GM19043 (cell line): ENCODE data around the gene PANX2.

Experiments
- ATAC-seq: cut with Tn5 transposase; IDR thresholded peaks from one replicate; pipeline ENCODE4 v1.9.1; 2021; ENCODE audit warnings: low read depth; ENCODE audit not compliant: unreplicated experiment

Gene PANX2

GRCh38 chr22:50169774-50170341 is 673 bp upstream of the PANX2 start:
- ATAC-seq: no peak

- ATAC-seq: no peak
Measured at GRCh38 chr22:50171319-50171964, 911 bp downstream of the PANX2 start.

- ATAC-seq: no peak
Measured at GRCh38 chr22:50171965-50172421, 1.5 kb downstream of the PANX2 start.

GRCh38 chr22:50173311-50173982 is 2.9 kb downstream of the PANX2 start:
- ATAC-seq: no peak

- no peak for ATAC-seq
Measured at GRCh38 chr22:50173983-50174355, 3.4 kb downstream of the PANX2 start.

DNA sequence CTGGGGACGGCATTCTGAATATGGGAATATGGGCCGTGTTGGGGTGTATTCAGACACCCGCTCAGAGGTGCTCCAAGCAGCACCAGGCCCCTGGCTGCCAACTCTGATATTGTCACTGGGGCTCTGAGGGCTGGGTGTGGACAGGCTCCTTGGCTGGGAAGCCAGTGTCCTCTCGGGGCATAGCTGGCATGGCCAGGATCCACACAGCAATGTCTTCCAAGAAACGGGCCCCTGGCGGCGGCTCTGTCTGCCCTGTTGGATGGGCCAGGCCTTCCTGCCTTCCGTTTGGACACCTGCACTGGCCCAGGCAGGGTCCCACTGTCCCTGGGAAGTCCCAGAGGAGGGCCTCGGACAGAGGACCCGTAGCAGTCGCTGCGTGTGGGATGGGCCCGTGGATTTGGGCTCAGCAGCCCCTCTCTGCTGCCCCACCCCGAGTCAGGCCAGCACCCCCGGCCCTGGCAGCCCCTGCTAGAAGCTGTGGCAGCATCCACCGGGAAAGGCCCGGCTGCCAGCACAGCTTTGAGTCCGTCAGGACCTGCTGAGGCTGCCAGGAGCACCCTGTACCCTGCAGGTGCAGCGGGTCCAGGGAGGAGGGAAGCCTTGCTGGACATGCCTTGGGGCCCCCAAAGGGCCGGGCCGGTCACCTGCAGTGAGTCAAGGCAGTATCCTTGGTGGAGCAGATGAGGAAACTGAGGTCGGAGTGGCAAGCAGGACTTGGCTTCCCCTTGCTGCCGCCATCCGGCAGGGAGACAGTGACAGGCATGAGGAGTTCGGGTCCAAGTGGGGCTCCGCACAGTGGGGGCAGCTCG is 4.1 kb downstream of the PANX2 start:
- ATAC-seq: no peak

DNA sequence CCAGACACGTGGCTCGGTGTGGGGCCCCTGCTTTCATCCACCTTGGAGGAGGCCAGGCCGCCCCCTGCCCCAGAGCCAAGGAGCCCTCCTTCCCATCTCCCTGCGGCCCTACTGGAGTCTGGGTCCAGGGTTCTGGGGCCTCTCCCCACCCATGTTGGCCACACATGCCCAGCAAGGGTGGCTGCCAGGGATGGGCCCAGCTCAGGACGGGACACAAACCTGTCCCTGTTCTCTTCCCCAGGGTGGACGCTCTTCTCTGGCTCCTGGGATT is 4.6 kb downstream of the PANX2 start:
- ATAC-seq: no peak

DNA sequence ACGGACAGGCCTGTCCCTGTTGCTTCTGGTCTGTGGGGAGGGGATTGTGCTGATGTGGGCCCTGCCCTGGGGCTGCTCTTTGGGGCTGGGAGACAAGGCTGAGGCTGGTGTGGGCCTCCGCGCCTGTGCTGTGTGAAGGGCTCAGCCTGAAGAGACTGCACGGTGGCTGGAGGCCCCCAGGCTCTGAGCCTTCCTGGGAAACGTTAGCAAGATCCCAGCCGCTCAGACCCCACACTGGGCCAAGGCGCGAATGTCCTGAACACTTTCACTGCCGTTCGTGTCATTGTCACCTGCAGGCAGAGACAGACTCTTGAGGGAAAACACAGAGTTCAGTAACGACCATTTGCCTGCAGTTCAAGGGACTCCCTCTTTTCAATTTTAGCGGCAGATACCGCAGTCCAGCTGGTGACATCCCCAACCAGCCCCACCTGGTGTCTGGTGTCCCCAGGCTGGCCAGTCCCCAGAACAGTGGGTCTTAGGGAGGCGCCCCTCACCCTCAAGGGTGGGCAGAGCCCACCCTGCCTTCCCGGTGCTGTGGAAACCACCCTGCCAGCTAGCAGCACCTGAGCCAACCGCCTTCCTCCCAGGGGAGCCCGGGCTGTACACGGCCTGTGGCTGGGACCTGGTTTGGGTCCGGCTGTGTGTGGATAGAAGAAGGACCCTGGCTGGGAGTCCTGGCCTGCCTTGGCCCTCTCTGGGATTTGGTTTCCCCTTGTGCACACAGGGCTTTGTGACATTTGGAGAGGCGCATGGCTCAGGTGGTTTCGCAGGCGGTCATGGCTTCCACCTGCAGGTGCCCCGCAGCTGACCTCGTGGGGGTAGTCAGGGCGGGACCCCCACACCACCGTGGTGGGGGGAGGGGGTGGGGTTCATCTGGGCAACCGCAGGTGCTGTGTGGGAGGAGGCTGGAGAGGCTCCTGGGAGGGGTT is 5.7 kb downstream of the PANX2 start:
- ATAC-seq: no peak

DNA sequence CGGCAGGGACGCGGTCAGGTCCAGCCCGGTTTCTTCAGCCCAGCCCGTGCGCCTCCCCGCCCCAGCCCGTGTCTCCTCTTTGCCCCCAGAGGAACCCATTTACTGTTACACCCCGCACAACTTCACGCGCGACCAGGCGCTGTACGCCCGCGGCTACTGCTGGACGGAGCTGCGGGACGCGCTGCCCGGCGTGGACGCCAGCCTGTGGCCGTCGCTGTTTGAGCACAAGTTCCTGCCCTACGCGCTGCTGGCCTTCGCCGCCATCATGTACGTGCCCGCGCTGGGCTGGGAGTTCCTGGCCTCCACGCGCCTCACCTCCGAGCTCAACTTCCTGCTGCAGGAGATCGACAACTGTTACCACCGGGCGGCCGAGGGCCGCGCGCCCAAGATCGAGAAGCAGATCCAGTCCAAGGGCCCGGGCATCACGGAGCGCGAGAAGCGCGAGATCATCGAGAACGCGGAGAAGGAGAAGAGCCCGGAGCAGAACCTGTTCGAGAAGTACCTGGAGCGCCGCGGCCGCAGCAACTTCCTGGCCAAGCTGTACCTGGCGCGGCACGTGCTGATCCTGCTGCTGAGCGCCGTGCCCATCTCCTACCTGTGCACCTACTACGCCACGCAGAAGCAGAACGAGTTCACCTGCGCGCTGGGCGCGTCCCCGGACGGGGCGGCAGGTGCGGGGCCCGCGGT is 6.5 kb downstream of the PANX2 start:
- no peak for ATAC-seq

GRCh38 chr22:50177537-50178470 is 7.3 kb downstream of the PANX2 start:
- no peak for ATAC-seq

GRCh38 chr22:50178471-50178864 is 7.9 kb downstream of the PANX2 start:
- no peak for ATAC-seq

DNA sequence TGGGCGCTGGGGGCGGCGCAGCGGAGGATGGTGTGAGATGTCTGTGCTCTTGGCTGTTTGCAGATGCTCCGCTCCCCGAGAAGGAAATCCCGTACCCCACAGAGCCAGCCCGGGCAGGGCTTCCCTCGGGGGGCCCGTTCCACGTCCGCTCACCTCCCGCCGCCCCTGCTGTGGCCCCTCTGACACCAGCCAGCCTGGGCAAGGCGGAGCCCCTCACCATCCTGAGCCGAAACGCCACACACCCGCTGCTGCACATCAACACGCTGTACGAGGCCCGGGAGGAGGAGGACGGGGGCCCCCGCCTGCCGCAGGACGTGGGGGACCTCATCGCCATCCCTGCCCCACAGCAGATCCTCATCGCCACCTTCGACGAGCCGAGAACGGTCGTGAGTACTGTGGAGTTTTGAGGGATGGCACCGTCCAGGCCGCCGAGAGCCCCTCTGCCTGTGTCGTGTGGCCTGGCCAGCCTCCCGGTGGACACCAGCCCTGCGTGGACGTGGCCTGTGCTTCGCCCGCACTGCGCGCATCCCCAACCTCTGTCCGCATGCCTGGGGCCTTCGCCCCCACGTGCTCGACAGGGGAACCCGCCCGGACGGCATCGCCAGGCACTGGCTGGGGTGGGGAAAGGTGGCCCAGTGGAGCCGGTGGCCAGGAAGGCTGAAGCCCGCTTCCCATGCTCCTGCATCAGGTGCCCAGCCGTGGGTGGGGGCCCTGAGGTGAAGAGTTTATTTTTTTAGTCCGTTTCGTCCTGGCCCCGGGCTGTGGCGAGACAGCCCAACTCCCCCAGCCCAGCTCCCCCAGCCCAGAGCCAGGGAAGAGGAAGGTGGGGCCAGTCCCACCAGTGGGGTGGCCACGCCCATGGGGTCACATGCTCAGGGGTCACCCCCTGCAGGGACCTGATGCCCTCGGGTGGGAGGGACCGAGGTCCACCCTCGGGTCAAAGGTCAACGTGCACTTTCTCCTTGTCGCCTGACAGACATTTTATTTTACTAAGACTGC is 8.6 kb downstream of the PANX2 start:
- no peak for ATAC-seq

DNA sequence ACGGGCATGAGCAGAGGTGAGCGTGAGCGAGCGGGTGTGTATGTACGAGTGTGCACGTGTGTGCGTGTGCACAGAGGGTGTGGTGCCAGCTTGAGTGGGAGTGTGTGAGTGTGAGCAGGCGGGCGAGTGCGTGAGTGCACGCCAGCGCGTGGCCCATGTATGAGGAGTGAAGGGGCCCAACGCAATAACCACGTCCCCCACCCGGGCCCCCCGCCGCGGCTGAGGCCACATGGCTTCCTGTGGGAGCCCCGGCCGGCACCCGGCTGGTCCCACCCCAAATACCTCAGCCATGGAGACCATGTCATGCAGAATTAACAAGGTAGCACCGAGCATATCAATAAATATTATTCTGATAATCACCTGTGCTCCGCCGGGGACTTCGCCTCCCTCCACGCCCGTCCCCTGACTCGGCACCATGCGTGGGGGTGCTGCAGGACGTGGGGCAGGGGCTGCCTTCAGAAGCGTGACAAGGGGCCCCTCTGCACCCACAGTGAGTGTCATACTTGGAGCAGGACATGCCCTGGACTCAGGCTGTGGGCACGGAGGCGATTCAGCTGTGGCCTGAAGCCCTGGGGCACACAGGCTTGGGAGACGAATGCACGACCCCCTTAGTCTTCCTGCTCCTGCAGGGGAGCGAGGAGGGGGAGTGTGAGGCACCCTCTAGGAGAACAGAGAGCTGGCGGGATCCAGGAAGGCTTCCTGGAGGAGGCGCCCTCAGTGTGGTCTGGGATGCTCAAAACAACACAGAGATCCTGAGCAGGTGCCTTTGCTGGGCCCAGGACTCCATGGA is 9.6 kb downstream of the PANX2 start:
- no peak for ATAC-seq

- ATAC-seq: no peak
Measured at GRCh38 chr22:50180727-50181521, 10.4 kb downstream of the PANX2 start.

DNA sequence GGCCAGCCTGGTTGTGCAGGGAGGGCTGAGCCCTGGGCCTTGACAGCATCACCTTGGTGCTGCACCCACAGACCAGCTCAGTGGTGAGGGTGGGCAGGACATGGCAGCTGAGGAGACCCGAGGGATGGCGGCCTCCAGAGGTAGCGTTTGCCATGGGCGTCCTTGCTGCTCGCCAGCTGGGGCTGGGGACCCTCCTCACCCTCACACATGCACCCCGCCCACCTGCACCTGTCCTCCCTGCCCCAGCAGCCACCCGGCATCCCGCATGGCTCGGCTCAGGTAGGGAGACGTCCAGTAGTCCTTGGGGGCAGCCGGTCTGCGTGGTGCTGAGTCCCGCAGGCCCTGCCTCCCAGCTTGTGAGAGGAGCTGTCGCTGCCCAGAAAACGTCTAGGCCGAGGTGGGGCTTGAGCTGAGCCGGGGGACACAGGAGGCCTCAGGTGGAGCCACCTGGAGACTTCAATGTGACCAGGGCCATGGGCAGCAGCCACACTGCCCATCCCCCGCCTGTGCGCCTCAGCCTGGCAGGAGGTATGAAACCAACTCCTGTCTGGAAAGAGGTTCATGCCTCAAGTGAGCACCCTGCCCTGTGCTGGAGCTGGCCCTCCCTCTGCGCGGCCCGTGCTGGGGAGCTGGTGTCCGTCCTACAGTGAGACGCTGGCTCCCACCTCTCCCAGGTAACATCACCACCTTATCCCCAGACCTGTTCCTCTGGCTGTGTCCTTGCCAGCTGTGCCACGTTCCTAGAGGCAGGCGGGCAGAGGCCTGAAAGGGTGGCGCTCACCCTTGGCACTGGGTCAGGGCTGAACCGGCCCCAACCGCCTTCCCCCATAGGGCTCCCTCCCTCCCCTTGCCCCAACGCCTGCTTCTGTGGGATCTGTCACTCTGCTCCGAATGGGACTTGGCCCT is 11.9 kb downstream of the PANX2 start:
- ATAC-seq: no peak
